AG04449 (cell line): ENCODE measurements around the gene SPTSSA.

Source experiments
- CTCF ChIA-PET: fragments of 350-600 bp; formaldehyde crosslinking; extraction: SDS; loops from one replicate; lab custom pipeline; 2021; ENCODE audit warnings: antibody characterized with exemption; lab: Yijun Ruan, JAX
- POLR2A ChIA-PET: fragments of 400-600, 350-600 bp; formaldehyde crosslinking; extraction: SDS; loops from one replicate; lab custom pipeline; 2020; ENCODE audit warnings: antibody characterized with exemption, inconsistent platforms; lab: Yijun Ruan, JAX
- DNase-seq: peaks from one replicate; pipeline ENCODE4 v3.0.0-alpha.2; 2010; ENCODE audit warnings: low read depth, low spot score
- H3K4me3 ChIP-seq: 2 replicates; pipeline ENCODE4 v1.5.1; 2011; ENCODE audit warnings: low read depth, mild to moderate bottlenecking, control low read depth, low read length
- CTCF ChIP-seq: IDR thresholded peaks from one replicate; pipeline ENCODE4 v1.5.1; 2011; ENCODE audit warnings: mild to moderate bottlenecking, moderate library complexity, low read length, control low read depth, inconsistent platforms; ENCODE audit not compliant: insufficient read depth; ENCODE audit errors: missing control alignments

SPTSSA gene

GRCh38 chr14:34425095-34425851, 36.8 kb downstream of the SPTSSA start:
- ChIA-PET POLR2A (no interaction called here), CTCF (no interaction called here)
- no peak overlapping the region for H3K4me3 ChIP-seq
- TF ChIP-seq CTCF: no peak
- no peak for DNase-seq

DNA sequence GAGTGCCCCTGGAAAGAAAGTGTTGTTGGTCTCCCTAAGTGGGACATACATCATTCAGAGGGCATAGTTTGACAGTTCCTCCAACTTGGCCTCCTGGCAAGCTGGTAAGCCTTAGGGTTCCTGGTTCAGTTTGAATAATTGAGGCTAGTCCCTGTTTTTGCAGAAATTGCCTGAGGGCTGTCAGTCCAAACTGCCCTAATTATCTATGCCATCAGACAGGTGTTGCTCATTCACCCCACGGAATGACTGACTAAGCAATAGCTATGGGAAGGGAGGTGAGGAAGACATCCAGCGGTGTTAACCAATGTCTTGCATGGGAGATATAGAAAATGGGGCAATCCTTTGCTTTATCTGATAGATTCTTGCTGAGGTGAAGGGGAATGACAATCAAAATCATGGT, 37.6 kb downstream of the SPTSSA start:
- ChIA-PET POLR2A (no interaction called here), CTCF (no interaction called here)
- no peak for DNase-seq
- no peak overlapping the region for H3K4me3 ChIP-seq
- no peak for TF ChIP-seq CTCF

DNA sequence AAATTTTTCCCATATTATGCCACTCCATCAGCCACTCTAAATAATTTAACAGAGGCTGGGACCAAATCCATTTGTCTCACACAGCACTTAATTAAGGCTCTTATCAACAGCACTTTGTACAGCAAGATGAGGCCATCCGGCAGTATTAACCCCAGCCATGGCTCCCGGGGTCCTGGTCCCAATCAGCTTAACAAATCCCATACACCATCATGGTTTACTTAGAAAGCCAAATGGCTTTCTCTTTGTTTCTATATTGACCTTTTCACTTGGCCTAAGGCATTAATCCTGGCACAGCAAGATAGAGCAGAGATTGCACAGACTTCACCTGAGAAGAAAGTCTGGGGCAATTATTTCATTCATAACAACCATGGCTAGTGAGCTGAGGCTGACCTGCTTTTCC, 38.6 kb downstream of the SPTSSA start:
- no peak for DNase-seq
- TF ChIP-seq CTCF: no peak
- ChIA-PET CTCF (no interaction called here), POLR2A (no interaction called here)
- no peak overlapping the region for H3K4me3 ChIP-seq

GRCh38 chr14:34420547-34421150, 41.4 kb downstream of the SPTSSA start:
- POLR2A ChIA-PET: no interaction called here
- no peak for TF ChIP-seq CTCF
- no peak for DNase-seq
- no peak overlapping the region for H3K4me3 ChIP-seq
- CTCF ChIA-PET: no interaction called here

DNA sequence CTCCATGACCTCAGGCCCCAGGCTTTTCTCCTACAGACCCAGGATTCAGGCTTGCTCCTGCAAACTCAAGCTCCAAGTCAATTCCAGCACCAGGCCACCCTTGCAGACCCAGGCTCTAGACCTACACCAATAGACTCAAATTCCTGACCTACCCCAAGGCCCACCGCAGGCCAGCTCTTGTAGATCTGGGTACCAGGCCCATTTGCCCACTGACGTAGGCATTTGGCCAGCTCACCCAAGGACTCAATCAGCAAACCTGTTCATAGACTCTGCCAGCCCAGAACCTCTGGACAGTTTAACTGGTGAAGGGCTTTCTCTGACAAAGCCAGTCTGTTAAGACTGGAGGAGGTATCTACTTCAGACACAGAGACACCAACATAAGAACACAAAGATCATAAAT, 52.3 kb downstream of the SPTSSA start:
- no peak for TF ChIP-seq CTCF
- ChIA-PET CTCF (no interaction called here), POLR2A (no interaction called here)
- DNase-seq: no peak
- H3K4me3 ChIP-seq: no peak overlapping the region

DNA sequence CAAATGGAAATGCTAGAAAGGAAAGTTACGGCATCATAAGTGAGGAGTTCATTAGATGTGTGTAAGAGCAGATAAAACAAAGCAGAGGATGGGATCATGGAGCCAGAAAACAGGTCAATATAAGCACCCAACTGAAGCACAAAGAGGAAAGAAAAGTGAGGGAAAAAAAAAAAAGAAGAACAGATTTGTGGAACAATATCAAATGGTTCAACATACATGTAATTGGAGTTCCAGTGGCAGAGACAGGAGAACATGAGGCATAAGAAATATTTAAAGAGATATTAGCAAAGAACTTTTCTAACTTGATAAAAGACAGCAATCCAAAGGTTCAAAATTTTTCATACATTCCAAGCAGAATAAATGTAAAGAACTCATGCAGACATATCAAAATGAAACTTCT, 54.1 kb downstream of the SPTSSA start:
- ChIA-PET CTCF (no interaction called here), POLR2A (no interaction called here)
- TF ChIP-seq CTCF: no peak
- H3K4me3 ChIP-seq: no peak overlapping the region
- no peak for DNase-seq
